GM12892 (cell line): ENCODE data around the gene RNF128.

Source experiments
- POLR2A ChIP-seq: IDR thresholded peaks from 2 replicates; pipeline ENCODE4 v1.6.1; 2011; ENCODE audit warnings: low read depth, low read length, control low read depth
- POLR2AphosphoS5 ChIP-seq: IDR thresholded peaks from 2 replicates; pipeline ENCODE4 v1.6.1; 2011; ENCODE audit warnings: low read depth, low read length, control low read depth

DNA sequence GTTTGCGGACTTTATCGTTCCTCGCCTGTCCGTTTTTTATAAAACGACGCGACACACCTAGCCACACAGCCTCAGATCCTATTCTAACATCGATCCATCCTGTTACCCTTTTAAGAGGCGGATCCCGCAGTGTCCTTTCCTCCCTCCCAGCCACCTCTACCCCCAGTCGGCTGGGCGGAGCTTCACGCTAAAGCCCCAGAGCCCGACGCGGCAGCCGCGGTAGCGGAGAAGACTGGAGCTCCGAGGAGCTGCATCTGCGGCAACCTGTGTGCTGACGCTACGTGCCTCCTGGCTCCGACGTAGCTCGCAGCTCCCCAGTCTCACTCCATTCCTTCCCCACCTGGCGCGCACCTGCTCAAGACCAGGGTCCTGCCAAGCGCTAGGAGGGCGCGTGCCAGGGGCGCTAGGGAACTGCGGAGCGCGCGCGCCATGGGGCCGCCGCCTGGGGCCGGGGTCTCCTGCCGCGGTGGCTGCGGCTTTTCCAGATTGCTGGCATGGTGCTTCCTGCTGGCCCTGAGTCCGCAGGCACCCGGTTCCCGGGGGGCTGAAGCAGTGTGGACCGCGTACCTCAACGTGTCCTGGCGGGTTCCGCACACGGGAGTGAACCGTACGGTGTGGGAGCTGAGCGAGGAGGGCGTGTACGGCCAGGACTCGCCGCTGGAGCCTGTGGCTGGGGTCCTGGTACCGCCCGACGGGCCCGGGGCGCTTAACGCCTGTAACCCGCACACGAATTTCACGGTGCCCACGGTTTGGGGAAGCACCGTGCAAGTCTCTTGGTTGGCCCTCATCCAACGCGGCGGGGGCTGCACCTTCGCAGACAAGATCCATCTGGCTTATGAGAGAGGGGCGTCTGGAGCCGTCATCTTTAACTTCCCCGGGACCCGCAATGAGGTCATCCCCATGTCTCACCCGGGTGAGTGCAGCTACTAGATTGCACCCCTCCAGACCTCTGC, at the start of gene RNF128:
- TF ChIP-seq POLR2AphosphoS5 = no peak
- no peak for TF ChIP-seq POLR2A
